Panc1 (cell line): ENCODE measurements around the gene ASAP2. TPM values are rescaled to one million over a fixed set of nuclear protein-coding genes. Genes with fewer than 3 reads are reported as not detected.
"Not testable (repeated sequence)": the region's sequence is repeated elsewhere in the genome, so short reads cannot be mapped to it uniquely, and the experiment has no call there.

ENCODE experiments used
- ATAC-seq: fragments of 200-7000 bp; cut with Tn5 transposase; 2 replicates; pipeline ENCODE4 v1.9.1; 2020; ENCODE audit warnings: mild to moderate bottlenecking, moderate library complexity
- BruUV-seq: library from RNA; stranded (reverse); fragments of 400-500 nt; replicated peaks from 2 replicates; lab custom pipeline; 2021; lab: Mats Ljungman, UMichigan
- CTCF ChIA-PET: fragments of 300-600 bp; sonication (Branson Sonifier 250); formaldehyde crosslinking; loops from one replicate; lab custom pipeline; 2022; ENCODE audit warnings: antibody characterized with exemption; lab: Charles Lee
- POLR2A ChIA-PET: fragments of 300-600 bp; sonication (Branson Sonifier 250); formaldehyde crosslinking; loops from one replicate; lab custom pipeline; 2022; ENCODE audit warnings: antibody characterized with exemption; lab: Charles Lee
- DNase-seq: peaks from one replicate; pipeline ENCODE4 v3.0.0-alpha.2; 2010; ENCODE audit warnings: low read depth, low spot score
- H3K27ac ChIP-seq: 2 replicates; pipeline ENCODE4 v1.5.1; 2011; ENCODE audit warnings: mild to moderate bottlenecking, low read length, inconsistent platforms
- H3K27me3 ChIP-seq: fragments of 200-500 bp; sonication (Bioruptor generic); 2 replicates; pipeline ENCODE4 v1.6.0; 2014; ENCODE audit warnings: low read length, inconsistent platforms; ENCODE audit not compliant: control insufficient read depth, insufficient read depth
- H3K36me3 ChIP-seq: fragments of 200-500 bp; sonication (Bioruptor generic); 2 replicates; pipeline ENCODE4 v1.5.1; 2014; ENCODE audit warnings: inconsistent platforms, mild to moderate bottlenecking, low read length, moderate library complexity; ENCODE audit not compliant: control insufficient read depth, insufficient read depth
- H3K4me1 ChIP-seq: 2 replicates; pipeline ENCODE4 v1.5.1; 2011; ENCODE audit warnings: inconsistent platforms, mild to moderate bottlenecking, low read length, moderate library complexity; ENCODE audit not compliant: control insufficient read depth, insufficient read depth
- H3K4me3 ChIP-seq, 2 experiments: 2 replicates each; pipeline ENCODE4 v1.5.1; 2011 to 2012; ENCODE audit warnings: low read depth in 2 of 2, low read length in 2 of 2, mild to moderate bottlenecking in 2 of 2, inconsistent platforms in 1 of 2, moderate library complexity in 1 of 2
- H3K9me3 ChIP-seq: fragments of 200-500 bp; sonication (Bioruptor generic); 2 replicates; pipeline ENCODE4 v1.5.1; 2014; ENCODE audit warnings: low read depth, mild to moderate bottlenecking, inconsistent platforms, low read length, moderate library complexity; ENCODE audit not compliant: control insufficient read depth, insufficient read depth
- CTCF ChIP-seq: fragments of 450-650 bp; IDR thresholded peaks from 2 replicates; pipeline ENCODE4 v1.5.1; 2017; ENCODE audit warnings: mild to moderate bottlenecking
- POLR2AphosphoS5 ChIP-seq: IDR thresholded peaks from 2 replicates; pipeline ENCODE4 v1.6.1; 2012; ENCODE audit warnings: mild to moderate bottlenecking, low read depth, low read length, moderate library complexity
- REST ChIP-seq, 2 experiments: IDR thresholded peaks; 2 replicates each; pipeline ENCODE4 v1.6.1; 2011 to 2012; ENCODE audit warnings: low read depth in 2 of 2, control low read depth in 1 of 2, low read length in 1 of 2, mild to moderate bottlenecking in 1 of 2, moderate library complexity in 1 of 2; ENCODE audit not compliant: insufficient read depth in 1 of 2
- SIN3A ChIP-seq: IDR thresholded peaks from 2 replicates; pipeline ENCODE4 v1.6.1; 2012; ENCODE audit warnings: low read depth, mild to moderate bottlenecking, low read length, moderate library complexity, borderline replicate concordance; ENCODE audit not compliant: insufficient read depth
- TCF7L2 ChIP-seq: IDR thresholded peaks from 2 replicates; pipeline ENCODE4 v1.6.1; 2011; ENCODE audit warnings: mild to moderate bottlenecking, low read depth, low read length, inconsistent platforms
- in situ Hi-C: cut with HindIII; loops from 2 replicates; pipeline ENCODE4 v1.10.0; 2016; ENCODE audit warnings: low sequenced_read_pairs, low pct_unique_long_range_greater_than_20kb
- intact Hi-C: fragments of 100-400 bp; cut with micrococcal nuclease; formaldehyde crosslinking; loops from one replicate; pipeline ENCODE4 v1.10.0; 2022; ENCODE audit not compliant: unreplicated experiment
- total RNA-seq: library from RNA; stranded (reverse); gene quantifications from one replicate; pipeline ENCODE4 v1.2.1, GENCODE V29; 2021; ENCODE audit not compliant: unreplicated experiment

ASAP2 gene
- total RNA-seq, 1 experiment from 2014 or later: 107 TPM

DNA sequence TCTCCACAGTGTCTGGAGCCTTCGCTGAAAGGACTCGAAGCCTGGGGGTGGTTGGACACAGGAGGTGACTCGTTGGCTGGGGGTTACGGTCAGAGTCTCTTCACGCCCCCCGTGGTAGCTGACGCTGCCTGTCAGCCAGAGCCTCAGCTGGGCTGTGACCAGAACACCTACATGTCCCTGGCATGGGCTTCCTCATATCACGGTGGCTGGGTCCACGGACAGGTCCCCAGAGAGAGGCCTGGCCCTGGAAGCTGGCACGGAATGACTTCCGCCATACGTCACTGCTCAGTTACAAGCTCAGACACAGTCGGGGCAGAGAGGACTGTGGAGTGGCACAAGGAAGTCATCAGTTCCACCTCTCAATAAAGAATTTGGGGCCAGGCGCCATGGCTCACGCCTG is 188.2 kb downstream of the ASAP2 start:
- no peak for DNase-seq
- Histone ChIP-seq H3K27me3 (no peaks in the 10 kb centered on the region), H3K27ac (no peak overlapping the region), H3K4me1 (peaks cover 11% of the 10 kb centered on the region), H3K9me3 (no peaks in the 10 kb centered on the region), H3K4me3 (no peak overlapping the region), H3K36me3 (peaks cover 14% of the 10 kb centered on the region)
- ATAC-seq: no peak
- intact Hi-C loops (no loop called here), in situ Hi-C loops (no loop called here)
- POLR2A ChIA-PET: no interaction called here
- no peak for TF ChIP-seq CTCF
- no peak for TF ChIP-seq POLR2AphosphoS5
- TF ChIP-seq SIN3A: no peak
- no peak for TF ChIP-seq REST (IDR thresholded peaks at IDR 0.05; ENCODE audit: insufficient read depth in 1 of 2, low read depth in 2 of 2, low read length in 1 of 2)
- TF ChIP-seq TCF7L2: no peak
- BruUV-seq: no TSS peak
- CTCF ChIA-PET: interaction anchor here (0.7 kb wide), 1 partner anchor 430 kb away, joined by 4 read pairs; no protein-coding TSS in a partner anchor

- ChIA-PET CTCF (no interaction called here), POLR2A (no interaction called here)
- no peak for ATAC-seq
- H3K27me3 ChIP-seq: no peaks in the 10 kb centered on the region
- in situ Hi-C loops: no loop called here
- BruUV-seq: no TSS peak
- no peak overlapping the region for H3K27ac ChIP-seq
- H3K4me1 ChIP-seq: peaks cover 18% of the 10 kb centered on the region
- H3K36me3 ChIP-seq: peaks cover 9% of the 10 kb centered on the region
- no peaks in the 10 kb centered on the region for H3K9me3 ChIP-seq
- no peak for DNase-seq
- no peak for TF ChIP-seq CTCF
- TF ChIP-seq TCF7L2: no peak
- no peak for TF ChIP-seq SIN3A
- TF ChIP-seq POLR2AphosphoS5: no peak
- no peak for TF ChIP-seq REST (IDR thresholded peaks at IDR 0.05; ENCODE audit: insufficient read depth in 1 of 2, low read depth in 2 of 2, low read length in 1 of 2)
- intact Hi-C loops: no loop called here
- no peak overlapping the region for H3K4me3 ChIP-seq
Measured at GRCh38 chr2:9397201-9397600, 190.6 kb downstream of the ASAP2 start.

GRCh38 chr2:9398251-9398650 is 191.6 kb downstream of the ASAP2 start:
- BruUV-seq, intact Hi-C loops, POLR2A ChIA-PET, CTCF ChIA-PET, H3K4me3 ChIP-seq, H3K27me3 ChIP-seq, ATAC-seq, in situ Hi-C loops, H3K27ac ChIP-seq, H3K9me3 ChIP-seq, DNase-seq: not testable (repeated sequence)
- Histone ChIP-seq H3K4me1 (peaks cover 20% of the 10 kb centered on the region), H3K36me3 (peaks cover 12% of the 10 kb centered on the region)
